Neural cell (in vitro differentiated cells): ENCODE data around the gene TTC9B. TPM values are rescaled to one million over a fixed set of nuclear protein-coding genes. Genes with fewer than 3 reads are reported as not detected.

Experiments used
- H2AFZ ChIP-seq: fragments of 200-600, 300-800 bp; sonication (generic), shearing (Covaris generic); 2 replicates; pipeline ENCODE4 v1.6.0; 2014; ENCODE audit warnings: low read depth, mild to moderate bottlenecking, antibody characterized with exemption, low read length, moderate library complexity
- H3F3A ChIP-seq: fragments of 200-600 bp; shearing (Covaris generic); 2 replicates; pipeline ENCODE4 v1.6.1; 2016; ENCODE audit warnings: mild to moderate bottlenecking, moderate library complexity, mixed read lengths, antibody characterized with exemption, low read length; ENCODE audit not compliant: insufficient read depth, poor library complexity, severe bottlenecking
- H3K27ac ChIP-seq: fragments of 200-600, 300-800 bp; sonication (generic), shearing (Covaris generic); 2 replicates; pipeline ENCODE4 v1.5.1; 2014; ENCODE audit warnings: mild to moderate bottlenecking, low read length, moderate library complexity
- H3K27me3 ChIP-seq: fragments of 300-800, 200-600 bp; sonication (generic), shearing (Covaris generic); 2 replicates; pipeline ENCODE4 v1.6.0; 2014; ENCODE audit warnings: mild to moderate bottlenecking, low read depth, low read length, moderate library complexity; ENCODE audit not compliant: insufficient read depth
- H3K36me3 ChIP-seq: fragments of 300-800, 200-600 bp; sonication (generic), shearing (Covaris generic); 2 replicates; pipeline ENCODE4 v1.5.1; 2014; ENCODE audit warnings: mild to moderate bottlenecking, antibody characterized with exemption, low read length, moderate library complexity; ENCODE audit not compliant: insufficient read depth
- H3K4me2 ChIP-seq: fragments of 300-800, 200-600 bp; sonication (generic), shearing (Covaris generic); 2 replicates; pipeline ENCODE4 v1.6.0; 2014; ENCODE audit warnings: mild to moderate bottlenecking, low read length
- H3K4me3 ChIP-seq: fragments of 300-800, 200-600 bp; sonication (generic), shearing (Covaris generic); 2 replicates; pipeline ENCODE4 v1.5.1; 2014; ENCODE audit warnings: mild to moderate bottlenecking, low read length, moderate library complexity
- H3K79me2 ChIP-seq: fragments of 200-600 bp; shearing (Covaris generic); replicated peaks from 2 replicates; pipeline ENCODE4 v1.6.0; 2014; ENCODE audit warnings: mild to moderate bottlenecking, low read length, moderate library complexity; ENCODE audit not compliant: insufficient read depth
- H3K9ac ChIP-seq: fragments of 300-800, 200-600 bp; sonication (generic), shearing (Covaris generic); 2 replicates; pipeline ENCODE4 v1.6.1; 2016; ENCODE audit warnings: mild to moderate bottlenecking, low read length, mixed read lengths
- H3K9me2 ChIP-seq: fragments of 200-600 bp; shearing (Covaris generic); 2 replicates; pipeline ENCODE4 v1.6.1; 2016; ENCODE audit warnings: mild to moderate bottlenecking, low read length, mixed read lengths; ENCODE audit not compliant: insufficient read depth
- H3K9me3 ChIP-seq: fragments of 200-600, 300-800 bp; sonication (generic), shearing (Covaris generic); 2 replicates; pipeline ENCODE4 v1.6.1; 2016; ENCODE audit warnings: mild to moderate bottlenecking, mixed run types, low read length, moderate library complexity, mixed read lengths
- H4K20me1 ChIP-seq: fragments of 200-600 bp; shearing (Covaris generic); 2 replicates; pipeline ENCODE4 v1.6.1; 2016; ENCODE audit warnings: mild to moderate bottlenecking, mixed run types; ENCODE audit not compliant: insufficient read depth
- EP300 ChIP-seq: fragments of 450-650 bp; conservative IDR thresholded peaks from 2 replicates; pipeline ENCODE4 v1.6.1; 2014; ENCODE audit warnings: antibody characterized with exemption, mild to moderate bottlenecking, moderate library complexity; ENCODE audit not compliant: poor library complexity, severe bottlenecking
- EZH2 ChIP-seq: fragments of 200-600, 300-800 bp; shearing (Covaris generic), sonication (generic); IDR thresholded peaks from 2 replicates; pipeline ENCODE4 v1.6.1; 2014; ENCODE audit warnings: antibody characterized with exemption, low read length, borderline replicate concordance, mild to moderate bottlenecking; ENCODE audit not compliant: insufficient read depth, poor library complexity, severe bottlenecking
- MXI1 ChIP-seq: fragments of 450-650 bp; conservative IDR thresholded peaks from 2 replicates; pipeline ENCODE4 v1.6.1; 2014; ENCODE audit warnings: antibody characterized with exemption, mild to moderate bottlenecking; ENCODE audit not compliant: poor library complexity, severe bottlenecking
- POLR2AphosphoS5 ChIP-seq: IDR thresholded peaks from 2 replicates; pipeline ENCODE4 v1.6.1; 2012
- RAD21 ChIP-seq: fragments of 450-650 bp; conservative IDR thresholded peaks from 2 replicates; pipeline ENCODE4 v1.6.1; 2014; ENCODE audit warnings: antibody characterized with exemption, mild to moderate bottlenecking, moderate library complexity
- SMC3 ChIP-seq: fragments of 450-650 bp; conservative IDR thresholded peaks from 2 replicates; pipeline ENCODE4 v1.6.1; 2014; ENCODE audit warnings: antibody characterized with exemption, mild to moderate bottlenecking, moderate library complexity; ENCODE audit not compliant: poor library complexity
- TAF1 ChIP-seq: IDR thresholded peaks from 2 replicates; pipeline ENCODE4 v1.6.1; 2012; ENCODE audit warnings: low read depth
- polyA plus RNA-seq: library from polyadenylated mRNA; depleted of rRNA; stranded (reverse); fragments of >200 nt; gene quantifications from 2 replicates; pipeline ENCODE4 v1.2.3, GENCODE V29; 2014
- TF ChIP-seq, protein P1 (sequence below): fragments of 450-650 bp; IDR thresholded peaks from 2 replicates; pipeline ENCODE4 v1.5.1; 2014; ENCODE audit warnings: antibody characterized with exemption, mild to moderate bottlenecking, moderate library complexity; ENCODE audit not compliant: poor library complexity, severe bottlenecking
- TF ChIP-seq, protein P2 (sequence below): IDR thresholded peaks from 2 replicates; pipeline ENCODE4 v1.6.1; 2012; ENCODE audit warnings: borderline replicate concordance

Gene TTC9B
- polyA plus RNA-seq, 1 donor from 2014 or later: 111 TPM

DNA sequence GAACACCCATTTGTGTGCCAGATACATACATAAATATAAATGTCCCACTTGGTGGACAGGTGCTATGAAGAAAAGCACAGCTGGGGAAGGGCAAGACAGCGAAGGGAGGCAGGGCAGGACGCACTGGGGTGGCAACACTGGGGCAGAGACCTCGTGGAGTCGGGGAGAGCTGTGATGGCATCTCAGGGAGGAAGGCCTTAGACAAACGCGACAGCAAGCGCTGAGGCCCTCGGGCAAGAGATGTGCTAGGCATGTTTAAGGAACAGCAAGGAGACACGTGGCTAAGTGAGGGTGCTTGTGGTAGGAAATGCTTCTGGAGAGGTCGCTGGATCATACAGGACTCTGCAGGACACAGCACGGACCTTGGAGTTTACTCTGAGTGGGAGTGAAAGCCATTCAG, 31.6 kb upstream of the TTC9B start:
- TF ChIP-seq RAD21 (no peak), TAF1 (no peak), EP300 (no peak), SMC3 (no peak), POLR2AphosphoS5 (no peak), MXI1 (no peak), EZH2 (no peak)
- TF ChIP-seq, protein P1, sequence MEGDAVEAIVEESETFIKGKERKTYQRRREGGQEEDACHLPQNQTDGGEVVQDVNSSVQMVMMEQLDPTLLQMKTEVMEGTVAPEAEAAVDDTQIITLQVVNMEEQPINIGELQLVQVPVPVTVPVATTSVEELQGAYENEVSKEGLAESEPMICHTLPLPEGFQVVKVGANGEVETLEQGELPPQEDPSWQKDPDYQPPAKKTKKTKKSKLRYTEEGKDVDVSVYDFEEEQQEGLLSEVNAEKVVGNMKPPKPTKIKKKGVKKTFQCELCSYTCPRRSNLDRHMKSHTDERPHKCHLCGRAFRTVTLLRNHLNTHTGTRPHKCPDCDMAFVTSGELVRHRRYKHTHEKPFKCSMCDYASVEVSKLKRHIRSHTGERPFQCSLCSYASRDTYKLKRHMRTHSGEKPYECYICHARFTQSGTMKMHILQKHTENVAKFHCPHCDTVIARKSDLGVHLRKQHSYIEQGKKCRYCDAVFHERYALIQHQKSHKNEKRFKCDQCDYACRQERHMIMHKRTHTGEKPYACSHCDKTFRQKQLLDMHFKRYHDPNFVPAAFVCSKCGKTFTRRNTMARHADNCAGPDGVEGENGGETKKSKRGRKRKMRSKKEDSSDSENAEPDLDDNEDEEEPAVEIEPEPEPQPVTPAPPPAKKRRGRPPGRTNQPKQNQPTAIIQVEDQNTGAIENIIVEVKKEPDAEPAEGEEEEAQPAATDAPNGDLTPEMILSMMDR: no peak
- TF ChIP-seq, protein P2, sequence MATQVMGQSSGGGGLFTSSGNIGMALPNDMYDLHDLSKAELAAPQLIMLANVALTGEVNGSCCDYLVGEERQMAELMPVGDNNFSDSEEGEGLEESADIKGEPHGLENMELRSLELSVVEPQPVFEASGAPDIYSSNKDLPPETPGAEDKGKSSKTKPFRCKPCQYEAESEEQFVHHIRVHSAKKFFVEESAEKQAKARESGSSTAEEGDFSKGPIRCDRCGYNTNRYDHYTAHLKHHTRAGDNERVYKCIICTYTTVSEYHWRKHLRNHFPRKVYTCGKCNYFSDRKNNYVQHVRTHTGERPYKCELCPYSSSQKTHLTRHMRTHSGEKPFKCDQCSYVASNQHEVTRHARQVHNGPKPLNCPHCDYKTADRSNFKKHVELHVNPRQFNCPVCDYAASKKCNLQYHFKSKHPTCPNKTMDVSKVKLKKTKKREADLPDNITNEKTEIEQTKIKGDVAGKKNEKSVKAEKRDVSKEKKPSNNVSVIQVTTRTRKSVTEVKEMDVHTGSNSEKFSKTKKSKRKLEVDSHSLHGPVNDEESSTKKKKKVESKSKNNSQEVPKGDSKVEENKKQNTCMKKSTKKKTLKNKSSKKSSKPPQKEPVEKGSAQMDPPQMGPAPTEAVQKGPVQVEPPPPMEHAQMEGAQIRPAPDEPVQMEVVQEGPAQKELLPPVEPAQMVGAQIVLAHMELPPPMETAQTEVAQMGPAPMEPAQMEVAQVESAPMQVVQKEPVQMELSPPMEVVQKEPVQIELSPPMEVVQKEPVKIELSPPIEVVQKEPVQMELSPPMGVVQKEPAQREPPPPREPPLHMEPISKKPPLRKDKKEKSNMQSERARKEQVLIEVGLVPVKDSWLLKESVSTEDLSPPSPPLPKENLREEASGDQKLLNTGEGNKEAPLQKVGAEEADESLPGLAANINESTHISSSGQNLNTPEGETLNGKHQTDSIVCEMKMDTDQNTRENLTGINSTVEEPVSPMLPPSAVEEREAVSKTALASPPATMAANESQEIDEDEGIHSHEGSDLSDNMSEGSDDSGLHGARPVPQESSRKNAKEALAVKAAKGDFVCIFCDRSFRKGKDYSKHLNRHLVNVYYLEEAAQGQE: no peak
- no peak overlapping the region for H3K4me2 ChIP-seq
- no peaks in the 10 kb centered on the region for H3K36me3 ChIP-seq
- H3K79me2 ChIP-seq: no peaks in the 10 kb centered on the region
- H3K4me3 ChIP-seq: no peak overlapping the region
- H3K27ac ChIP-seq: no peak overlapping the region
- no peaks in the 10 kb centered on the region for H4K20me1 ChIP-seq
- H3K9me3 ChIP-seq: no peaks in the 10 kb centered on the region
- no peaks in the 10 kb centered on the region for H3K9me2 ChIP-seq
- no peak overlapping the region for H3K9ac ChIP-seq
- H3K27me3 ChIP-seq: no peaks in the 10 kb centered on the region
- H3F3A ChIP-seq: no peaks in the 10 kb centered on the region
- no peak overlapping the region for H2AFZ ChIP-seq

DNA sequence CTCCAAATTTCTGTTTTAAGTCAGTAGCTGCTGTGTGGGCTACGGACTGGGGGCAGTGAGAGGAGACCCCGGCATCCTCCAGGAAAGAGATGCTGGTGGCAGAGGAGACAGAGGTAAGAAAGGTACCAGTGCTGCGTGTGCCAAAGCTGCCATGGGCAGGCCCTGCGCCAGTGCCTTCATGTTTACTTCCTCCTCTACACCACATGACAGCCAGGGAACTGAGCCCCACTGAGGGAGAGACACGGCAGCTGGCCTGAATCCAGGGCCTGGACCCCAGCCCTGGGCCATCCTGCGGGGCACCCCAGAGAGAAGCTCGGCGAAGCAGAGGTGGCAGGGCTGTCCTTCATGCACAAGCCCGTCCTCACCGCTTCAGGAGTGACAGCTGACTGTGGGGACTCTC, 31.0 kb upstream of the TTC9B start:
- no peaks in the 10 kb centered on the region for H3K36me3 ChIP-seq

More for the DNA sequence above, 31.0 kb upstream of the TTC9B start:
- H3K79me2 ChIP-seq: no peaks in the 10 kb centered on the region
- H3K9ac ChIP-seq: no peak overlapping the region
- no peaks in the 10 kb centered on the region for H3K9me3 ChIP-seq
- H3K4me2 ChIP-seq: no peak overlapping the region
- TF ChIP-seq TAF1: no peak
- TF ChIP-seq EP300: no peak
- TF ChIP-seq, protein P2: no peak
- no peak for TF ChIP-seq POLR2AphosphoS5
- no peak for TF ChIP-seq MXI1
- TF ChIP-seq, protein P1: no peak
- H3K27ac ChIP-seq: no peak overlapping the region
- no peak overlapping the region for H2AFZ ChIP-seq
- H3F3A ChIP-seq: no peaks in the 10 kb centered on the region
- no peaks in the 10 kb centered on the region for H3K9me2 ChIP-seq
- H3K27me3 ChIP-seq: no peaks in the 10 kb centered on the region
- H3K4me3 ChIP-seq: no peak overlapping the region
- no peaks in the 10 kb centered on the region for H4K20me1 ChIP-seq
